ENCODE measurements around the gene LTB. TPM values are rescaled to one million over a fixed set of nuclear protein-coding genes. Genes with fewer than 3 reads are reported as not detected.
A peak's percentile ranks its signal among the peaks of the same experiment; 100 is the strongest.

The LTB gene
- total and polyA plus RNA-seq, 2 of the 13 experiments (the other 11 are each of a cell fraction or from before 2014, with no cell fraction given) = 0.09 to 0.22 TPM

DNA sequence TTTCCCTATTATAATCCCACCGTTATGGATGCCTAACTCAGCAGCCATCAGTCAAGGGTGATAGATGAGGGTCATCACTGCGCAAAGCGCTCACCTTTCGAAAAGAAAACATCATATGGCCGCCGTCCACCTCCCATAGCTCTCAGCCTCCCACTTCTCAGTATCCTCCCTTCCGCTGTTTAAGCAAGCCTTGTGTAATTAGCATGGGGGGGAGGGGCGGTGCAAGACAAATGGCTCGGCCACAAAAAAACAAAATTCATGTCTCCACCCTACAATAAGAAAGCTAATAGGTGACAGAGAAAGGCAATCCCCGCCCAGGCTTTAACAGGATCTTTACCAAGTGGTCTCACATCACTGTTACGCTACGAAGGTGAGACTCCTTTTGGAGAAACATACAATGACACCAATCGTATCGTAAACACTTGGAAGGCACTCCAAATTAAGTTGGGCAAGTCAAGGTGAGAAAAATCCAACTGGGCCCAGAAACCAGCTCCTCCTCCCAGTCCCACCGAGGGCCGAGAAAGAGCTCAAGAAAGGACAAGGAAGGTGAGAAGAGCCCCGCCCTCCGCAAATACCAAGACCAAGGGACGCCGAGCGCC, 41.1 kb downstream of the LTB start (continued):
- TF ChIP-seq, protein P1, sequence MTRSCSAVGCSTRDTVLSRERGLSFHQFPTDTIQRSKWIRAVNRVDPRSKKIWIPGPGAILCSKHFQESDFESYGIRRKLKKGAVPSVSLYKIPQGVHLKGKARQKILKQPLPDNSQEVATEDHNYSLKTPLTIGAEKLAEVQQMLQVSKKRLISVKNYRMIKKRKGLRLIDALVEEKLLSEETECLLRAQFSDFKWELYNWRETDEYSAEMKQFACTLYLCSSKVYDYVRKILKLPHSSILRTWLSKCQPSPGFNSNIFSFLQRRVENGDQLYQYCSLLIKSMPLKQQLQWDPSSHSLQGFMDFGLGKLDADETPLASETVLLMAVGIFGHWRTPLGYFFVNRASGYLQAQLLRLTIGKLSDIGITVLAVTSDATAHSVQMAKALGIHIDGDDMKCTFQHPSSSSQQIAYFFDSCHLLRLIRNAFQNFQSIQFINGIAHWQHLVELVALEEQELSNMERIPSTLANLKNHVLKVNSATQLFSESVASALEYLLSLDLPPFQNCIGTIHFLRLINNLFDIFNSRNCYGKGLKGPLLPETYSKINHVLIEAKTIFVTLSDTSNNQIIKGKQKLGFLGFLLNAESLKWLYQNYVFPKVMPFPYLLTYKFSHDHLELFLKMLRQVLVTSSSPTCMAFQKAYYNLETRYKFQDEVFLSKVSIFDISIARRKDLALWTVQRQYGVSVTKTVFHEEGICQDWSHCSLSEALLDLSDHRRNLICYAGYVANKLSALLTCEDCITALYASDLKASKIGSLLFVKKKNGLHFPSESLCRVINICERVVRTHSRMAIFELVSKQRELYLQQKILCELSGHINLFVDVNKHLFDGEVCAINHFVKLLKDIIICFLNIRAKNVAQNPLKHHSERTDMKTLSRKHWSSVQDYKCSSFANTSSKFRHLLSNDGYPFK (CRISPR knock-in tag; IDR thresholded peaks at IDR 0.05; ENCODE audit: borderline replicate concordance) = no peak
- TF ChIP-seq ZNF749 (CRISPR knock-in tag; IDR thresholded peaks at IDR 0.05; ENCODE audit: borderline replicate concordance) (0 out of 2 replicates have a peak, but pooled peaks have one; percentile 61), ZNF589 (CRISPR knock-in tag; conservative IDR thresholded peaks at IDR 0.05) (peak; percentile 75), BHLHE40 (IDR thresholded peaks at IDR 0.05; ENCODE audit: low read length) (no peak), CEBPB (IDR thresholded peaks at IDR 0.05; ENCODE audit: borderline replicate concordance, low read depth, low read length) (0 out of 2 replicates have a peak, but pooled peaks have one; percentile 41), ZNF770 (CRISPR knock-in tag; IDR thresholded peaks at IDR 0.05) (0 out of 2 replicates have a peak, but pooled peaks have one; percentile 15), FOXA1 (IDR thresholded peaks at IDR 0.05) (no peak), FOXA1 (CRISPR knock-in tag; IDR thresholded peaks at IDR 0.05) (peak; percentile 55), TBX2 (CRISPR knock-in tag; IDR thresholded peaks at IDR 0.05; ENCODE audit: borderline replicate concordance) (0 out of 2 replicates have a peak, but pooled peaks have one; percentile 46), PAF1 (CRISPR knock-in tag; IDR thresholded peaks at IDR 0.05) (peak; percentile 70; the same call in 1 of the 2 replicates), KDM6A (CRISPR knock-in tag; IDR thresholded peaks at IDR 0.05; ENCODE audit: low read depth) (no peak), ZBTB43 (CRISPR knock-in tag; conservative IDR thresholded peaks at IDR 0.05) (no peak), TBX3 (IDR thresholded peaks at IDR 0.05; ENCODE audit: borderline replicate concordance) (no peak), ZNF468 (CRISPR knock-in tag; IDR thresholded peaks at IDR 0.05) (peak; percentile 23; the same call in 1 of the 2 replicates)
- TF ChIP-seq, protein P2, sequence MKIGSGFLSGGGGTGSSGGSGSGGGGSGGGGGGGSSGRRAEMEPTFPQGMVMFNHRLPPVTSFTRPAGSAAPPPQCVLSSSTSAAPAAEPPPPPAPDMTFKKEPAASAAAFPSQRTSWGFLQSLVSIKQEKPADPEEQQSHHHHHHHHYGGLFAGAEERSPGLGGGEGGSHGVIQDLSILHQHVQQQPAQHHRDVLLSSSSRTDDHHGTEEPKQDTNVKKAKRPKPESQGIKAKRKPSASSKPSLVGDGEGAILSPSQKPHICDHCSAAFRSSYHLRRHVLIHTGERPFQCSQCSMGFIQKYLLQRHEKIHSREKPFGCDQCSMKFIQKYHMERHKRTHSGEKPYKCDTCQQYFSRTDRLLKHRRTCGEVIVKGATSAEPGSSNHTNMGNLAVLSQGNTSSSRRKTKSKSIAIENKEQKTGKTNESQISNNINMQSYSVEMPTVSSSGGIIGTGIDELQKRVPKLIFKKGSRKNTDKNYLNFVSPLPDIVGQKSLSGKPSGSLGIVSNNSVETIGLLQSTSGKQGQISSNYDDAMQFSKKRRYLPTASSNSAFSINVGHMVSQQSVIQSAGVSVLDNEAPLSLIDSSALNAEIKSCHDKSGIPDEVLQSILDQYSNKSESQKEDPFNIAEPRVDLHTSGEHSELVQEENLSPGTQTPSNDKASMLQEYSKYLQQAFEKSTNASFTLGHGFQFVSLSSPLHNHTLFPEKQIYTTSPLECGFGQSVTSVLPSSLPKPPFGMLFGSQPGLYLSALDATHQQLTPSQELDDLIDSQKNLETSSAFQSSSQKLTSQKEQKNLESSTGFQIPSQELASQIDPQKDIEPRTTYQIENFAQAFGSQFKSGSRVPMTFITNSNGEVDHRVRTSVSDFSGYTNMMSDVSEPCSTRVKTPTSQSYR (CRISPR knock-in tag; IDR thresholded peaks at IDR 0.05; ENCODE audit: borderline replicate concordance) = peak; percentile 94
- TF ChIP-seq, protein P3, sequence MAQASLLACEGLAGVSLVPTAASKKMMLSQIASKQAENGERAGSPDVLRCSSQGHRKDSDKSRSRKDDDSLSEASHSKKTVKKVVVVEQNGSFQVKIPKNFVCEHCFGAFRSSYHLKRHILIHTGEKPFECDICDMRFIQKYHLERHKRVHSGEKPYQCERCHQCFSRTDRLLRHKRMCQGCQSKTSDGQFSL (CRISPR knock-in tag; IDR thresholded peaks at IDR 0.05) = 0 out of 2 replicates have a peak, but pooled peaks have one; percentile 10
- TF ChIP-seq, protein P4, sequence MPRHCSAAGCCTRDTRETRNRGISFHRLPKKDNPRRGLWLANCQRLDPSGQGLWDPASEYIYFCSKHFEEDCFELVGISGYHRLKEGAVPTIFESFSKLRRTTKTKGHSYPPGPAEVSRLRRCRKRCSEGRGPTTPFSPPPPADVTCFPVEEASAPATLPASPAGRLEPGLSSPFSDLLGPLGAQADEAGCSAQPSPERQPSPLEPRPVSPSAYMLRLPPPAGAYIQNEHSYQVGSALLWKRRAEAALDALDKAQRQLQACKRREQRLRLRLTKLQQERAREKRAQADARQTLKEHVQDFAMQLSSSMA (CRISPR knock-in tag; IDR thresholded peaks at IDR 0.05) = 0 out of 2 replicates have a peak, but pooled peaks have one; percentile 8
- TF ChIP-seq, protein P5, sequence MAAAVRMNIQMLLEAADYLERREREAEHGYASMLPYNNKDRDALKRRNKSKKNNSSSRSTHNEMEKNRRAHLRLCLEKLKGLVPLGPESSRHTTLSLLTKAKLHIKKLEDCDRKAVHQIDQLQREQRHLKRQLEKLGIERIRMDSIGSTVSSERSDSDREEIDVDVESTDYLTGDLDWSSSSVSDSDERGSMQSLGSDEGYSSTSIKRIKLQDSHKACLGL (CRISPR knock-in tag; IDR thresholded peaks at IDR 0.05) = no peak
